Medulla oblongata (tissue), 1 donor: ENCODE measurements around the gene ING3.
"Not testable (repeated sequence)": the region's sequence is repeated elsewhere in the genome, so short reads cannot be mapped to it uniquely, and the experiment has no call there.

Experiments used
- DNase-seq: peaks from one replicate; pipeline ENCODE4 v3.0.0-alpha.2; 2015; ENCODE audit errors: extremely low spot score

The ING3 gene

GRCh38 chr7:121002757-121003200 is 52.2 kb downstream of the ING3 start:
- no peak for DNase-seq

GRCh38 chr7:121003986-121004685 is 53.6 kb downstream of the ING3 start:
- DNase-seq = no peak

DNA sequence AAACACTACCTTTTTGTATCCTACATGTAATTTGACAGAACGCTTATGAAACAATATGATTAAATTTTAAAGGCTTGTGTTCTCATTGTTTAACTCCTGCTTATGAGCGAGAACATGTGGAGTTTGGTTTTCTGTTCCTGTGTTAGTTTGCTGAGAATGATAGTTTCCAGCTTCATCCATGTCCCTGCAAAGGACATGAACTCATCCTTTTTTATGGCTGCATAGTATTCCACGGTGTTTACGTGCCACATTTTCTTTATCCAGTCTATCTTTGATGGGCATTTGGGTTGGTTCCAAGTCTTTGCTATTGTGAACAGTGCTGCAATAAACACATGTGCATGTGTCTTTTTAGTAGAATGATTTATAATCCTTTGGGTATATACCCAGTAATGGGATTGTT is 54.5 kb downstream of the ING3 start:
- not testable (repeated sequence) for DNase-seq

GRCh38 chr7:121005996-121006584 is 55.5 kb downstream of the ING3 start:
- no peak for DNase-seq

DNA sequence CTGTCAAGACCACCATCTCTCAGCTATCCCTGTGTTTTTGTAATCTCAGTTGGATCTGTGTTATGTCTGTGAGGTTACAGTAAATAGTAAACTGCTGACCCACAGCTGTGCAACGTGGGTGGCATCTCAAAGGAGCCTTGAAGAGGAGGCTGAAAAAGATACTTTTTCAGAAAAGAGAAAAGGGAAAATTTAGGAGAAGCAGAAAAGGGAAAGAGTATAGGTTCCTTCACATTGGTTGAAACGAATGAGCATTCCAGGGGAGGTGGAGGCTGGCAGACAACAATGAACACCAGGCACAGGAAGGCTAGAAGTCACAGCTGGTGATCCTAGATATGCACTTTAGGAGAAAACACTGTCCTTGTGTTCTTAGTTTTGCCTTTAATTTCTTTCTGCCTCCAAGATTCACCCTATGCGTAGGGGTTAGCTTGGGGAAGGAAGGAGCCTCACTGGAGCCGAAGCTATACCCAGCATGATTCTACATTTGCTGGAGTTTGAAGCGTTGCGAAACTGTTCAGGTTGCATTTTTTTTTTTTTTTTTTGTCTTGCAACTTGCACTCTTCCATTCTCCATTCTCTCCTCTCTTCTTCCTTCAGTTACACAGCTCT is 56.2 kb downstream of the ING3 start:
- DNase-seq = no peak

GRCh38 chr7:121008816-121009215 is 58.2 kb downstream of the ING3 start:
- no peak for DNase-seq

DNA sequence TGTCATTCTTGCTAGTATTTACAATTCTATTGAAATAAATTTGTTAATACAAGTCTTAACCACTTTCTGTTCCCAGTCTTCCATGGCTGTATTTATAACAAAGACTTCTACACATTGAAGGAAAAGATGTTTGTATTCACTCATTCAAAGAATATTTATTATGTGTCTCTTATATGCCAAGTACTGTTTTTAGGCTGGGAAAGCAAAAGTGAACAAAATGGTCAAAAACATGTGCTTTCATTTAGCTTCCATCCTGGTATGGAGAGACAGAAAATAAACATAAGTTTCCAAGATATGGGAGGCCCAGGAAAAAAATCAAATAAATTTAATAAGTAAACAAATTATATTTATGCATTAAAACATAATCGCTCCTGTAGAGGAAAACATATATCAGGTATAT is 60.8 kb downstream of the ING3 start:
- DNase-seq = no peak

DNA sequence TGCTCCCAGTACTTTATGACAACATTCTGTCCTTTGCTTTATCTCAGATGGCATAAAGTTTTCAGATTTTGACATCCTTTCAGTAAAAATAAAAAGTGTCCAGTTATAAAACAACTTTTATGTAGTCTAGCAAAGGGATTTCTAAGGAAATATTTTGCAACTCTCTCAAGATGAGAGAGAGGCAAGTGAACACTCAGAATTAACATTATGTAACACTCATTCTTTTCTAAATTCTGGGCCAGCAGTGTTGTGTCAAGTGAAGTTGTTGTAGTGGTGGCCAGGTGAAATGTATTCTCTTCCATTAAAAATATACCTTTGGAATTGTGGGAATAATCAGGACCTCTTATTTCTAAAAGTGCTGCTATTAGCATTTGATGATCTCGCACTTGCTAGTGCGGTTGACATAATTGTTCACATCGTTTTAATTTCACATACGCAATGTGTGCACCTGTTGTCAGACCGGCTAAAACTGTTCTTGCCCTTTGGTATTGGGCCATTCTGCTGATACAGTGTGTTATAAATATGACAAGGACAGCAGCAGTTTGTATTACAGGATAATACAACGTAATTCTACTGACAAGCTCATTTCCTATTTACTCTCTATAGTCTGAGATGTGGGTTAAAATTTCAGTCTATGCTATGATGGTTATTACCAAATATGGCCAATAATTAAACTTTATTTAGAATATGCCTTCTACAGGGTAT is 61.7 kb downstream of the ING3 start:
- DNase-seq = no peak

- DNase-seq = no peak
These were observed 62.3 kb downstream of the ING3 start for GRCh38 chr7:121012919-121013318.

- DNase-seq = no peak
These were observed 65.0 kb downstream of the ING3 start for GRCh38 chr7:121015560-121015959.

- DNase-seq = no peak
These were observed 66.4 kb downstream of the ING3 start for GRCh38 chr7:121016966-121017365.

GRCh38 chr7:121017586-121017985 is 67.0 kb downstream of the ING3 start:
- DNase-seq = no peak

- DNase-seq = peak; percentile 24
These were observed 68.4 kb downstream of the ING3 start for GRCh38 chr7:121019018-121019417.

DNA sequence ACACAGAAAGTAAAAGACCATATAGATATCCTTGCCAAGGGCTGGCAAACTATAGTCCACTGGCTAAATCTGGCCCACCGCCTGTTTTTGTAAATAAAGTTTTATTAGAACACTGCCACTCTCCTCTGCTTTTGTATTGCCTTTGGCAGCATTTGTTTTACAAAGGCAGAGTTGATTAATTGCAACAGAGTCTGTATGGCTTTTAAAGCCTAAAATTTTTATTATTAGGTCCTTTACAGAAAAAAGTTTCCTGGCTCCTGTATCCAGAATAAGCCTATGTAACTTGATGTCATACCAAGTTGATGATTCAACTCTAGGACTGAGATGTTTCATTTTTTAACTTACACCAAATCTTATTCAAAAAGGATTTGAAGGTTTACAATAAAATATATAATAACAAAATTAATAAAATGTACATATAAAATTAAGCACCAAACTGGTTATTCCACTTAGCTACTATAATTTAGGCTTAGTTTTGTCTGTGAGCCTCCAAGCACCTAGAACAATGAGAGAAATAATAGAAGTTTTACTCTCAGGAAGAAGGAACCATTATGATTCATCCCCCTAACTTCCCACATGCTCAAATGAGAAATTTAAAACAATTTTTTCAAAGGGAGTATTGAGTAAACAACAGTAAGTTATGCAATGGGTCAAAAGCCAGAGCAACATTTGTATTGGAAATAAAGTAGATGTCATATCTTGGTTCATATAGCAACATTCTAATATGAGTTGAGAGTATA is 69.8 kb downstream of the ING3 start:
- DNase-seq = no peak

- no peak for DNase-seq
These were observed 70.7 kb downstream of the ING3 start for GRCh38 chr7:121020989-121021969.

DNA sequence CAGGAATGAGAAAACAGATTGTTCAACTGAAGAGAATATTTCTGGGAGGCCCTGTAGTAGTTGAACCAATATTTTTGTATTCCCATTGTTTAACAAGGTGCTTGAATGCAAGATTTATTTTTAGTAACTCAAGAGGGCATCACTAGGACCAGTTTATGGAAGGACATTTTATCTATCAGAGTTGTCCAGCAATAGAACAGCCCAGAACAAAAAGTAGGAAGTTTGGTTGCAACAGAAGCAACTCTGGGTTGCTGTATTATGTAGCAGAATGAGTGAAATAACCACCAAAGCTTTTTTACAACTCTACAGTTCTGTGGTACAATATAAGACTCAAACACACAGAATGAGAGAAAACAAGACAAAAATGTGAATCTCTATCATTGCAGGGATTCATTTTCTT is 72.6 kb downstream of the ING3 start:
- no peak for DNase-seq

- no peak for DNase-seq
These were observed 73.3 kb downstream of the ING3 start for GRCh38 chr7:121023683-121024511.

- no peak for DNase-seq
These were observed 74.0 kb downstream of the ING3 start for GRCh38 chr7:121024611-121025010.

- no peak for DNase-seq
These were observed 75.6 kb downstream of the ING3 start for GRCh38 chr7:121026159-121026558.
